Measurements from ENCODE around the gene TET2. TPM values are rescaled to one million over a fixed set of nuclear protein-coding genes. Genes with fewer than 3 reads are reported as not detected.

TET2 gene
- total RNA-seq, 1 experiment from 2014 or later, result 7.0 TPM

DNA sequence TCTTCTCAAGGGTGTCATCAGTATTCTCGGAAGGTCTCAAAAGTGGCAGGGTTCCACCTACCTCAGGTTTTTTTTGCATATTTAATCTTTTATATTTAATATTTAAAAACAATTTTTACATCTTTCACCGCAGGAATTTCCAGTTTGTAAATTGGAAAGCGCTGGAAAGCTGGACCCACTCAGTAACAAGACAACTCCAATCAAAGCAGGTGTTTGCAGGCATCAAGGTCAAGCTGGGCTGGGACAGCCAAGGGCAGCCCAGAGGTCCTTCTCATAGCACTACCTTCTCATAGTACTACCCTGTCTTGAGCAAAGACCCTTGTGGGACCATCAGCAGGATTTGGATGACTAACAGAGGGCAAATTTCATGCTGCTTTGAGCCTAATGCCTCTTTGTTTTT is 160.1 kb downstream of the TET2 start:
- no TSS peak for BruUV-seq (replicated peaks)
- no peaks in the 10 kb centered on the region for H3K27me3 ChIP-seq (ENCODE audit: control insufficient read depth, insufficient read depth, low read length)
- intact Hi-C loops (cut with micrococcal nuclease; ENCODE audit: unreplicated experiment) (no loop called here), in situ Hi-C loops (cut with HindIII; ENCODE audit: low pct_unique_long_range_greater_than_20kb, low sequenced_read_pairs) (no loop called here)
- no peak for DNase-seq (ENCODE audit: low read depth, low spot score)
- no peak for ATAC-seq
- no peaks in the 10 kb centered on the region for H3K9me3 ChIP-seq (ENCODE audit: control insufficient read depth, insufficient read depth, low read depth, low read length)
- no peak overlapping the region for H3K27ac ChIP-seq (ENCODE audit: low read length)
- no peaks in the 10 kb centered on the region for H3K4me1 ChIP-seq (ENCODE audit: control insufficient read depth, insufficient read depth, low read length)
- ChIA-PET POLR2A (no interaction called here), CTCF (no interaction called here)
- no peak for TF ChIP-seq TCF7L2 (IDR thresholded peaks at IDR 0.05; ENCODE audit: low read depth, low read length)
- TF ChIP-seq, protein P1, sequence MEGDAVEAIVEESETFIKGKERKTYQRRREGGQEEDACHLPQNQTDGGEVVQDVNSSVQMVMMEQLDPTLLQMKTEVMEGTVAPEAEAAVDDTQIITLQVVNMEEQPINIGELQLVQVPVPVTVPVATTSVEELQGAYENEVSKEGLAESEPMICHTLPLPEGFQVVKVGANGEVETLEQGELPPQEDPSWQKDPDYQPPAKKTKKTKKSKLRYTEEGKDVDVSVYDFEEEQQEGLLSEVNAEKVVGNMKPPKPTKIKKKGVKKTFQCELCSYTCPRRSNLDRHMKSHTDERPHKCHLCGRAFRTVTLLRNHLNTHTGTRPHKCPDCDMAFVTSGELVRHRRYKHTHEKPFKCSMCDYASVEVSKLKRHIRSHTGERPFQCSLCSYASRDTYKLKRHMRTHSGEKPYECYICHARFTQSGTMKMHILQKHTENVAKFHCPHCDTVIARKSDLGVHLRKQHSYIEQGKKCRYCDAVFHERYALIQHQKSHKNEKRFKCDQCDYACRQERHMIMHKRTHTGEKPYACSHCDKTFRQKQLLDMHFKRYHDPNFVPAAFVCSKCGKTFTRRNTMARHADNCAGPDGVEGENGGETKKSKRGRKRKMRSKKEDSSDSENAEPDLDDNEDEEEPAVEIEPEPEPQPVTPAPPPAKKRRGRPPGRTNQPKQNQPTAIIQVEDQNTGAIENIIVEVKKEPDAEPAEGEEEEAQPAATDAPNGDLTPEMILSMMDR (IDR thresholded peaks at IDR 0.05), result no peak
- no peak for TF ChIP-seq SIN3A (IDR thresholded peaks at IDR 0.05; ENCODE audit: borderline replicate concordance, insufficient read depth, low read depth, low read length)
- TF ChIP-seq, protein P2, sequence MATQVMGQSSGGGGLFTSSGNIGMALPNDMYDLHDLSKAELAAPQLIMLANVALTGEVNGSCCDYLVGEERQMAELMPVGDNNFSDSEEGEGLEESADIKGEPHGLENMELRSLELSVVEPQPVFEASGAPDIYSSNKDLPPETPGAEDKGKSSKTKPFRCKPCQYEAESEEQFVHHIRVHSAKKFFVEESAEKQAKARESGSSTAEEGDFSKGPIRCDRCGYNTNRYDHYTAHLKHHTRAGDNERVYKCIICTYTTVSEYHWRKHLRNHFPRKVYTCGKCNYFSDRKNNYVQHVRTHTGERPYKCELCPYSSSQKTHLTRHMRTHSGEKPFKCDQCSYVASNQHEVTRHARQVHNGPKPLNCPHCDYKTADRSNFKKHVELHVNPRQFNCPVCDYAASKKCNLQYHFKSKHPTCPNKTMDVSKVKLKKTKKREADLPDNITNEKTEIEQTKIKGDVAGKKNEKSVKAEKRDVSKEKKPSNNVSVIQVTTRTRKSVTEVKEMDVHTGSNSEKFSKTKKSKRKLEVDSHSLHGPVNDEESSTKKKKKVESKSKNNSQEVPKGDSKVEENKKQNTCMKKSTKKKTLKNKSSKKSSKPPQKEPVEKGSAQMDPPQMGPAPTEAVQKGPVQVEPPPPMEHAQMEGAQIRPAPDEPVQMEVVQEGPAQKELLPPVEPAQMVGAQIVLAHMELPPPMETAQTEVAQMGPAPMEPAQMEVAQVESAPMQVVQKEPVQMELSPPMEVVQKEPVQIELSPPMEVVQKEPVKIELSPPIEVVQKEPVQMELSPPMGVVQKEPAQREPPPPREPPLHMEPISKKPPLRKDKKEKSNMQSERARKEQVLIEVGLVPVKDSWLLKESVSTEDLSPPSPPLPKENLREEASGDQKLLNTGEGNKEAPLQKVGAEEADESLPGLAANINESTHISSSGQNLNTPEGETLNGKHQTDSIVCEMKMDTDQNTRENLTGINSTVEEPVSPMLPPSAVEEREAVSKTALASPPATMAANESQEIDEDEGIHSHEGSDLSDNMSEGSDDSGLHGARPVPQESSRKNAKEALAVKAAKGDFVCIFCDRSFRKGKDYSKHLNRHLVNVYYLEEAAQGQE (IDR thresholded peaks at IDR 0.05; ENCODE audit: insufficient read depth in 1 of 2, low read depth in 2 of 2, low read length in 1 of 2), result no peak
- H3K36me3 ChIP-seq (ENCODE audit: control insufficient read depth, insufficient read depth, low read length), result no peaks in the 10 kb centered on the region
- H3K4me3 ChIP-seq (ENCODE audit: low read depth in 2 of 2, low read length in 2 of 2), result no peak overlapping the region

DNA sequence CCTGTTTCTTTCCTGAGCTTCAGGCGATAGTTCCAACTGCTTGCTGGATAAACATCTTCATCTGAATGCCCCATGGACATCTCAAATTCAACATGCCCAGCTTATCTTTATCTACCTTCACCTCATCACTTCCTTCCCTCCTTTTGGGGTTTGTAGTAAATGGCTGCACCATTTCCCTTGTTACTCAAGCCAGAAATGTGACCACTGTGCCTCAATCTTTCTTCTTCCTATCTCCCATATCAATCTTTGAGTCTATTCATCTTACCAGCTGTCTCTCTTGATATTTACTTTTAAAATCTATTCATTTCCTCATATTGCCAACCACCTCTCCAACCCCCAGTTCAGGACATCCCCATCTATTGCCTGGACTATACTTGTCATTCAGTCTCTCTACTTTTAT is 171.8 kb downstream of the TET2 start:
- no peak for ATAC-seq
- Histone ChIP-seq H3K27ac (ENCODE audit: low read length) (no peak overlapping the region), H3K4me1 (ENCODE audit: control insufficient read depth, insufficient read depth, low read length) (no peaks in the 10 kb centered on the region), H3K27me3 (ENCODE audit: control insufficient read depth, insufficient read depth, low read length) (no peaks in the 10 kb centered on the region), H3K4me3 (ENCODE audit: low read depth in 2 of 2, low read length in 2 of 2) (no peak overlapping the region), H3K9me3 (ENCODE audit: control insufficient read depth, insufficient read depth, low read depth, low read length) (no peaks in the 10 kb centered on the region), H3K36me3 (ENCODE audit: control insufficient read depth, insufficient read depth, low read length) (no peaks in the 10 kb centered on the region)
- in situ Hi-C loops (cut with HindIII; ENCODE audit: low pct_unique_long_range_greater_than_20kb, low sequenced_read_pairs), result no loop called here
- TF ChIP-seq, protein P2 (IDR thresholded peaks at IDR 0.05; ENCODE audit: insufficient read depth in 1 of 2, low read depth in 2 of 2, low read length in 1 of 2), result no peak
- TF ChIP-seq, protein P1 (IDR thresholded peaks at IDR 0.05), result no peak
- TF ChIP-seq SIN3A (IDR thresholded peaks at IDR 0.05; ENCODE audit: borderline replicate concordance, insufficient read depth, low read depth, low read length) (no peak), POLR2AphosphoS5 (IDR thresholded peaks at IDR 0.05; ENCODE audit: low read depth, low read length) (no peak), TCF7L2 (IDR thresholded peaks at IDR 0.05; ENCODE audit: low read depth, low read length) (no peak)
- intact Hi-C loops (cut with micrococcal nuclease; ENCODE audit: unreplicated experiment), result no loop called here
- CTCF ChIA-PET, result no interaction called here
- POLR2A ChIA-PET, result no interaction called here
- DNase-seq (ENCODE audit: low read depth, low spot score), result no peak
- no TSS peak for BruUV-seq (replicated peaks)

Data from Panc1 (cell line).